ENCODE results near the gene DOCK8. TPM values are rescaled to one million over a fixed set of nuclear protein-coding genes. Genes with fewer than 3 reads are reported as not detected.

DOCK8 gene
- total and polyA plus RNA-seq, 2 of the 13 experiments (the other 11 are each of a cell fraction or from before 2014, with no cell fraction given), result 0.28 to 0.38 TPM

- peak; percentile 66; the same call in 1 of the 2 replicates for TF ChIP-seq ZMYM4 (CRISPR knock-in tag; IDR thresholded peaks at IDR 0.05)
- 0 out of 2 replicates have a peak, but pooled peaks have one; percentile 47 for TF ChIP-seq NR0B2 (CRISPR knock-in tag; IDR thresholded peaks at IDR 0.05)
- peak; percentile 86; the same call in 1 of the 2 replicates for TF ChIP-seq CCDC6 (CRISPR knock-in tag; IDR thresholded peaks at IDR 0.05)
- TF ChIP-seq ZHX2 (IDR thresholded peaks at IDR 0.05; ENCODE audit: low read depth), result no peak
- TF ChIP-seq ZHX2 (CRISPR knock-in tag; IDR thresholded peaks at IDR 0.05; ENCODE audit: borderline replicate concordance), result no peak
- 0 out of 2 replicates have a peak, but pooled peaks have one; percentile 23 for TF ChIP-seq PRDM10 (CRISPR knock-in tag; IDR thresholded peaks at IDR 0.05; ENCODE audit: low read depth)
- TF ChIP-seq ZFY (CRISPR knock-in tag; IDR thresholded peaks at IDR 0.05), result peak; percentile 60
- TF ChIP-seq ARID5B (CRISPR knock-in tag; IDR thresholded peaks at IDR 0.05), result 0 out of 2 replicates have a peak, but pooled peaks have one; percentile 7
- peak; percentile 72; the same call in 1 of the 2 replicates for TF ChIP-seq BCL3 (CRISPR knock-in tag; IDR thresholded peaks at IDR 0.05)
- 0 out of 2 replicates have a peak, but pooled peaks have one; percentile 71 for TF ChIP-seq ZNF564 (CRISPR knock-in tag; IDR thresholded peaks at IDR 0.05)
Observed at GRCh38 chr9:503881-504852, 289.5 kb downstream of the DOCK8 start, which contains the start of gene KANK1 (continued).
